GM23248 (cell line): ENCODE measurements around the gene PSMB7. TPM values are rescaled to one million over a fixed set of nuclear protein-coding genes. Genes with fewer than 3 reads are reported as not detected.

Source experiments
- DNase-seq: peaks from one replicate; pipeline ENCODE4 v3.0.0-alpha.2; 2015
- H2AFZ ChIP-seq: fragments of 200-600 bp; sonication (generic); 2 replicates; pipeline ENCODE4 v1.6.1; 2016; ENCODE audit warnings: antibody characterized with exemption
- H3F3A ChIP-seq: fragments of 200-600 bp; sonication (generic); 2 replicates; pipeline ENCODE4 v1.6.1; 2016; ENCODE audit warnings: mild to moderate bottlenecking, antibody characterized with exemption, mixed run types; ENCODE audit not compliant: insufficient read depth
- H3K27ac ChIP-seq: fragments of 200-600 bp; sonication (generic); 2 replicates; pipeline ENCODE4 v1.5.1; 2016; ENCODE audit warnings: mild to moderate bottlenecking
- H3K27me3 ChIP-seq: fragments of 200-600 bp; sonication (generic); replicated peaks from 2 replicates; pipeline ENCODE4 v1.6.1; 2016; ENCODE audit warnings: mild to moderate bottlenecking; ENCODE audit not compliant: insufficient read depth
- H3K36me3 ChIP-seq: fragments of 200-600 bp; sonication (generic); 2 replicates; pipeline ENCODE4 v1.6.1; 2016; ENCODE audit warnings: low read depth, mild to moderate bottlenecking
- H3K4me1 ChIP-seq: fragments of 200-600 bp; sonication (generic); 2 replicates; pipeline ENCODE4 v1.6.1; 2016; ENCODE audit warnings: mild to moderate bottlenecking; ENCODE audit not compliant: insufficient read depth
- H3K4me2 ChIP-seq: fragments of 200-600 bp; sonication (generic); one replicate; pipeline ENCODE4 v1.6.1; 2016; ENCODE audit warnings: mild to moderate bottlenecking; ENCODE audit not compliant: unreplicated experiment
- H3K4me3 ChIP-seq: fragments of 200-600 bp; sonication (generic); 2 replicates; pipeline ENCODE4 v1.5.1; 2016; ENCODE audit warnings: mild to moderate bottlenecking
- H3K79me2 ChIP-seq: fragments of 200-600 bp; sonication (generic); 2 replicates; pipeline ENCODE4 v1.6.1; 2016; ENCODE audit warnings: mild to moderate bottlenecking; ENCODE audit not compliant: insufficient read depth
- H3K9ac ChIP-seq: fragments of 200-600 bp; sonication (generic); 2 replicates; pipeline ENCODE4 v1.6.1; 2016; ENCODE audit warnings: mild to moderate bottlenecking
- H3K9me2 ChIP-seq: fragments of 200-600 bp; sonication (generic); 2 replicates; pipeline ENCODE4 v1.6.1; 2016; ENCODE audit warnings: mixed run types, mild to moderate bottlenecking, moderate library complexity; ENCODE audit not compliant: insufficient read depth
- H3K9me3 ChIP-seq: fragments of 200-600 bp; sonication (generic); one replicate; pipeline ENCODE4 v1.6.1; 2017; ENCODE audit warnings: low read depth
- H4K20me1 ChIP-seq: fragments of 200-600 bp; sonication (generic); 2 replicates; pipeline ENCODE4 v1.6.0; 2016; ENCODE audit not compliant: insufficient read depth
- EZH2 ChIP-seq: fragments of 200-600 bp; sonication (generic); IDR thresholded peaks from 2 replicates; pipeline ENCODE4 v1.6.1; 2018; ENCODE audit warnings: antibody characterized with exemption, mild to moderate bottlenecking; ENCODE audit not compliant: insufficient read depth, poor library complexity, severe bottlenecking
- EZH2phosphoT487 ChIP-seq: fragments of 200-600 bp; sonication (generic); IDR thresholded peaks from 2 replicates; pipeline ENCODE4 v1.6.1; 2018; ENCODE audit warnings: antibody characterized with exemption, moderate library complexity, mild to moderate bottlenecking, low read depth; ENCODE audit not compliant: insufficient read depth
- WGBS, 2 experiments: methylation state at CpG; one replicate each; pipeline ENCODE4 v1.1.6; 2015 to 2017; ENCODE audit warnings: low lambda C conversion rate in 2 of 2, low coverage in 1 of 2; ENCODE audit errors: missing lambda C conversion rate in 2 of 2; 5-methylcytosine and 5-hydroxymethylcytosine counted together
- in situ Hi-C: fragments of 300-500 bp; cut with MboI; formaldehyde crosslinking; loops from 2 replicates; pipeline ENCODE4 v1.15.0; 2020
- polyA plus RNA-seq: library from polyadenylated mRNA; unstranded; fragments of >200 nt; fragmentation: Nextera tagmentation; extraction: Ambion mirVana; gene quantifications from 2 replicates; pipeline ENCODE4 v1.2.1, GENCODE V29; 2016
- total RNA-seq: library from RNA; depleted of rRNA; stranded (reverse); fragments of >200 nt; shearing (Covaris generic); gene quantifications from 2 replicates; pipeline ENCODE4 v1.2.3, GENCODE V29; 2014

PSMB7 gene
- total and polyA plus RNA-seq, 2 experiments from 2014 or later = 202 to 245 TPM

DNA sequence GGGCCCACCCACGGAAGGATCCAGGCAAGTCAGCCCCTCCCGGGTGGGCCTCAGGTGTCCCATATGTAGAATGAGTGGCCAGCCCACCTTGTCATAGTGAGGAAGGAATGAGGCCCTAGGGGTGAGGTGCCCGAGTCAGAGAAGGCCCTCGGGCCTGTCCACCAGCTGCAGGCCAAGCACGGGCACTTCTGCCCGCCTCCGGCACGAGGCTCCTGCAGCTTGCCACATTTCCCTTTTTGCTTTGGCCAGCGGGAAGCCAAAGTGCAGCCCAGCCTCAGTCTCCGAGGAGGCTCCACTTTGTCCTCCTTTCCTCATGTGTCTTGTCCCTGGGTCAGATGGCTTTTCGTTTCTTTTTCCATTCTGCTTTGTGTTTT, 72.9 kb downstream of the PSMB7 start:
- H3K36me3 ChIP-seq = peaks cover 31% of the 10 kb centered on the region
- in situ Hi-C loops = no loop called here

GRCh38 chr9:124341455-124342170, 73.6 kb downstream of the PSMB7 start:
- Histone ChIP-seq H3K27ac (no peak overlapping the region), H3K9me2 (no peaks in the 10 kb centered on the region), H3K4me3 (no peak overlapping the region), H3K9me3 (no peaks in the 10 kb centered on the region), H2AFZ (no peak overlapping the region), H3K79me2 (no peaks in the 10 kb centered on the region), H3K4me1 (peaks cover 16% of the 10 kb centered on the region), H3K4me2 (no peak overlapping the region), H3K9ac (no peak overlapping the region), H4K20me1 (no peaks in the 10 kb centered on the region), H3K36me3 (peaks cover 35% of the 10 kb centered on the region), H3K27me3 (no peaks in the 10 kb centered on the region), H3F3A (peaks cover 36% of the 10 kb centered on the region)
- no peak for DNase-seq
- in situ Hi-C loops = no loop called here
- 79 to 83% methylated on average over 16 to 21 of the region's 21 CpGs for WGBS, 2 experiments
- TF ChIP-seq EZH2 (no peak), EZH2phosphoT487 (no peak)

More for the DNA sequence above, 72.9 kb downstream of the PSMB7 start:
- peaks cover 16% of the 10 kb centered on the region for H3K4me1 ChIP-seq
- no peak overlapping the region for H2AFZ ChIP-seq
- H3K9ac ChIP-seq = peak overlapping the region; percentile 62
- H3K4me3 ChIP-seq = no peak overlapping the region; the same call in 1 of the 2 replicates
- DNase-seq = no peak
- TF ChIP-seq EZH2 = no peak
- TF ChIP-seq EZH2phosphoT487 = no peak
- peak overlapping the region; percentile 79 for H3K27ac ChIP-seq
- H3K27me3 ChIP-seq = no peaks in the 10 kb centered on the region
- H3K4me2 ChIP-seq = peak overlapping the region; percentile 36
- WGBS, 2 experiments = 52 to 56% methylated on average over 11 of the region's 11 CpGs
- H3K79me2 ChIP-seq = no peaks in the 10 kb centered on the region
- H3K9me2 ChIP-seq = no peaks in the 10 kb centered on the region
- H4K20me1 ChIP-seq = no peaks in the 10 kb centered on the region
- peaks cover 36% of the 10 kb centered on the region for H3F3A ChIP-seq
- H3K9me3 ChIP-seq = no peaks in the 10 kb centered on the region

GRCh38 chr9:124340219-124341069, 74.8 kb downstream of the PSMB7 start:
- Histone ChIP-seq H3K9ac (no peak overlapping the region), H3K79me2 (no peaks in the 10 kb centered on the region), H3F3A (peaks cover 33% of the 10 kb centered on the region), H2AFZ (no peak overlapping the region), H3K4me3 (no peak overlapping the region), H3K9me2 (no peaks in the 10 kb centered on the region), H3K4me1 (peaks cover 16% of the 10 kb centered on the region), H3K27ac (no peak overlapping the region), H3K9me3 (no peaks in the 10 kb centered on the region), H3K4me2 (no peak overlapping the region), H3K27me3 (no peaks in the 10 kb centered on the region), H3K36me3 (peaks cover 35% of the 10 kb centered on the region), H4K20me1 (no peaks in the 10 kb centered on the region)
- no peak for DNase-seq
- in situ Hi-C loops = no loop called here
- TF ChIP-seq EZH2phosphoT487 = no peak
- TF ChIP-seq EZH2 = no peak
- 89 to 94% methylated on average over 17 to 18 of the region's 18 CpGs for WGBS, 2 experiments

DNA sequence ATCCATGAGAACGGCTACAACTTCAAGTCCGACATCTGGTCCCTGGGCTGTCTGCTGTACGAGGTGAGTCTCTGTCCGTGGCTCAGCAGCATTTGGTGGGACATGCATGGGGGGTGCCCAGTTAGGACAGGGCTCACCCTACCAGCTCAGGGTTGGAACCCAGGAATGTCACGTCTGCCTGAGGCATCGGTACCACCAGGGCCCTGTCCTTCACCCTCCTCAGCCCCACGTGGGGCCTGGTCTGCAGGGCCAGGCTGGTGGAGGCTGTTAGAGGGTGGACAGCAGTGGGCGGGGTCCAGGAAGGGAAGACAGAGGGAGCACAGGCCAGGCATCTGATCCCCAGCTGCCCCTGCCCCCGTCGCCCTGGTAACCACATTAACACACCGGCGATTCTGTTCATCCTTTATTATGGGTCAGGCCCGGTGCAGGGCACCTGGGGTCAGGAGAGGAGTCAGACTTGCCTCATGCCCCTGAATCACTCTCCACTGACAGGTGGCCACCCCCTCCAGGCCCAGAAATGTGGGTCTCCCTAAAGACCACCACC, 75.6 kb downstream of the PSMB7 start:
- Histone ChIP-seq H3K9ac (no peak overlapping the region), H3K4me2 (no peak overlapping the region), H3F3A (peaks cover 28% of the 10 kb centered on the region), H3K27me3 (no peaks in the 10 kb centered on the region), H2AFZ (no peak overlapping the region), H4K20me1 (no peaks in the 10 kb centered on the region), H3K79me2 (no peaks in the 10 kb centered on the region), H3K9me3 (no peaks in the 10 kb centered on the region), H3K4me1 (peaks cover 16% of the 10 kb centered on the region), H3K4me3 (no peak overlapping the region), H3K27ac (no peak overlapping the region), H3K36me3 (peaks cover 39% of the 10 kb centered on the region), H3K9me2 (no peaks in the 10 kb centered on the region)
- no peak for DNase-seq
- in situ Hi-C loops = no loop called here
- WGBS, 2 experiments = 62 to 71% methylated on average over 13 of the region's 13 CpGs
- no peak for TF ChIP-seq EZH2
- TF ChIP-seq EZH2phosphoT487 = no peak
